Type B pancreatic cell (in vitro differentiated cells): ENCODE measurements around the gene DNAL1. TPM values are rescaled to one million over a fixed set of nuclear protein-coding genes. Genes with fewer than 3 reads are reported as not detected.

Experiments
- DNase-seq: peaks from one replicate; pipeline ENCODE4 v3.0.0; 2021; ENCODE audit warnings: mixed read lengths; ENCODE audit not compliant: unreplicated experiment; ENCODE audit errors: extremely low spot score
- H3K27ac Mint-ChIP-seq: 2 replicates; pipeline ENCODE4 v1.8.0; 2021; ENCODE audit warnings: mild to moderate bottlenecking, mixed read lengths
- H3K27me3 Mint-ChIP-seq: 2 replicates; pipeline ENCODE4 v1.8.0; 2021; ENCODE audit warnings: mixed read lengths
- H3K36me3 Mint-ChIP-seq: 2 replicates; pipeline ENCODE4 v1.8.0; 2021; ENCODE audit warnings: mixed read lengths
- H3K4me1 Mint-ChIP-seq: one replicate; pipeline ENCODE4 v1.8.0; 2021; ENCODE audit warnings: mixed read lengths; ENCODE audit not compliant: unreplicated experiment
- H3K4me3 Mint-ChIP-seq: 2 replicates; pipeline ENCODE4 v1.8.0; 2021; ENCODE audit warnings: mild to moderate bottlenecking, mixed read lengths
- H3K9me3 Mint-ChIP-seq: 2 replicates; pipeline ENCODE4 v1.8.0; 2021; ENCODE audit warnings: mixed read lengths
- total RNA-seq: library from RNA; stranded (reverse); gene quantifications from 2 replicates; pipeline ENCODE4 v1.2.1, GENCODE V29; 2021; ENCODE audit warnings: low replicate concordance
- TF ChIP-seq, protein P1 (sequence below): fragments of 200-600 bp; sonication (generic); conservative IDR thresholded peaks from 2 replicates; pipeline ENCODE4 v1.5.0; 2021; ENCODE audit warnings: antibody characterized with exemption, mild to moderate bottlenecking

The DNAL1 gene
- total RNA-seq, 1 donor from 2014 or later, result 20.3 TPM

DNA sequence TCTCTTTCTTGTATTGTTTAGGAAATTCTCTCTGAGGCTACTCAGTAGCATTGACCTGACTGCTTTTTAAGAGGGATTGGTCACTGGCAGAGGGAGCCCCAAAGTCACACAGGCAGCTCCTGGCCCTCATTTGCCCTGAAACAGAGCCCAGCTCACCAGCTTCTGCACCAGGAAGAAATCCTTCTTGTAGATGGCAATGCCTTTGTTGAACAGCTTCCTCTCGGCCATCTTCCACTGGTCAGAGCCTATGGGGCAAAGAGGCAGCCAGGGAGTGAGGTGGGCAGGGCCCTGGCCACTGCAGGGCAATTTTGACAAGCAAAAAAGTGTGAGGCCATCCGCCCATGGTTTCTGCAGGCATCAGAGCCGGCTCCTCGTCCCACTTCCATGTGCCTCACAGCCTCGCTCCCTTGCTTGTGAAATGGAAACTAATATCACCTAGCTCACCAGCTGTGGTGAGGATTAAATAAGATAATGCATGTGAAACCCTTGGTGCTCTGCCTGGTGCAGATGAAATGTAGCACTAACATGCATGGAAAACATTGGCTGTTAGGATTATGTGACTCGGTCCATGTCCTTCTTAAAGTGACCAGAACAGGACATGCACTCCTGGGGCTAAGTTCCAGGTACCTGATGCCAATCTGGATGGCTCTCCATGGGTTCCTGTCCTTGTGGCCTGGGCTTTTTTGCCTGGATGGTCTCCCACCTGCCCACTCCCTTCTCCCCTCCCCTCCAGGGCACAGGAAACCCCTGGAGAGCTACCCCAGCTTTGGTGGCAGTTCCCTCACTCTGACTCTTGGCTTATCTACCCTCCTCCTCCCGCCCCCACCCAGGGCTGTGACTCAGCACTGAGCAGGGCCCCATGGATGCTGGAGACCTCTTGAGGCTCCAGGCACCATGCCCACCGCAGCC is 80.6 kb downstream of the DNAL1 start:
- TF ChIP-seq, protein P1, sequence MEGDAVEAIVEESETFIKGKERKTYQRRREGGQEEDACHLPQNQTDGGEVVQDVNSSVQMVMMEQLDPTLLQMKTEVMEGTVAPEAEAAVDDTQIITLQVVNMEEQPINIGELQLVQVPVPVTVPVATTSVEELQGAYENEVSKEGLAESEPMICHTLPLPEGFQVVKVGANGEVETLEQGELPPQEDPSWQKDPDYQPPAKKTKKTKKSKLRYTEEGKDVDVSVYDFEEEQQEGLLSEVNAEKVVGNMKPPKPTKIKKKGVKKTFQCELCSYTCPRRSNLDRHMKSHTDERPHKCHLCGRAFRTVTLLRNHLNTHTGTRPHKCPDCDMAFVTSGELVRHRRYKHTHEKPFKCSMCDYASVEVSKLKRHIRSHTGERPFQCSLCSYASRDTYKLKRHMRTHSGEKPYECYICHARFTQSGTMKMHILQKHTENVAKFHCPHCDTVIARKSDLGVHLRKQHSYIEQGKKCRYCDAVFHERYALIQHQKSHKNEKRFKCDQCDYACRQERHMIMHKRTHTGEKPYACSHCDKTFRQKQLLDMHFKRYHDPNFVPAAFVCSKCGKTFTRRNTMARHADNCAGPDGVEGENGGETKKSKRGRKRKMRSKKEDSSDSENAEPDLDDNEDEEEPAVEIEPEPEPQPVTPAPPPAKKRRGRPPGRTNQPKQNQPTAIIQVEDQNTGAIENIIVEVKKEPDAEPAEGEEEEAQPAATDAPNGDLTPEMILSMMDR, result no peak
- Mint-ChIP-seq H3K4me3 (peak overlapping the region; percentile 25), H3K4me1 (peaks cover 32% of the 10 kb centered on the region), H3K27ac (peak overlapping the region; percentile 59), H3K27me3 (no peaks in the 10 kb centered on the region), H3K9me3 (no peaks in the 10 kb centered on the region), H3K36me3 (peaks cover 27% of the 10 kb centered on the region)
- no peak for DNase-seq

GRCh38 chr14:73726025-73726961 is 81.5 kb downstream of the DNAL1 start:
- TF ChIP-seq, protein P1, result no peak
- Mint-ChIP-seq H3K4me1 (peaks cover 32% of the 10 kb centered on the region), H3K36me3 (peaks cover 27% of the 10 kb centered on the region), H3K27ac (no peak overlapping the region), H3K4me3 (no peak overlapping the region), H3K27me3 (no peaks in the 10 kb centered on the region), H3K9me3 (no peaks in the 10 kb centered on the region)
- DNase-seq, result no peak

GRCh38 chr14:73727166-73727565 is 82.4 kb downstream of the DNAL1 start:
- Mint-ChIP-seq H3K9me3 (no peaks in the 10 kb centered on the region), H3K36me3 (peaks cover 26% of the 10 kb centered on the region), H3K27me3 (no peaks in the 10 kb centered on the region), H3K4me3 (no peak overlapping the region), H3K4me1 (peaks cover 32% of the 10 kb centered on the region), H3K27ac (no peak overlapping the region)
- no peak for DNase-seq
- TF ChIP-seq, protein P1, result no peak

DNA sequence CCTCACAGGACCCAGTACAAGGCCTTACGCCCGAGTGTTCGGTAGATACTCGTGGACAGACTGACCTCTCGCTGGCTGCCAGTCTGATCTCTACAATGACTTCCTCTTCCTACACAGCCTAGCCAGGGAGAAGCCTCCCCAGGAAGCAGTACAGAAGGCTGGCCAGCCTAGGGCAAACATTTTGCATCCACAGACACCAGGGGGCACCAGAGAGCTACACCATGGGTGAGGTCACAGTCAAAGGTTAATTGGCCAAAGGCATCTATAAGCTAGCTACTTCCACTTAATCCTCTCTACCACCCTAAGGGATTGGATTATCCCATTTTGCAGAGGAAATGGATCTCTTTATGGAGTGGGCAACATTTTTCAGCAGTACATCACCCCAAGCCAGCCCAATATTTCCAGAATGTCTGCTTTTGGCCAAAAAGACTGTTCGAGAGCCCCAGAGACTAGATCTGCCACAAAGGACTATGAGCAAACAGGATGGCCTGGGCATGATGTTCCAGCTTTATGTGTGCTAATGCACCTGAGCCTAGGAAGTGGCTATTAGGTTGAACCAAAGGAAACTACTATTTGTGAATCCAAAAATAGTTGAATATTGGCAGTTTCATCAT is 84.0 kb downstream of the DNAL1 start:
- Mint-ChIP-seq H3K9me3 (no peaks in the 10 kb centered on the region), H3K36me3 (peaks cover 19% of the 10 kb centered on the region), H3K4me3 (peak overlapping the region; percentile 48), H3K27me3 (no peaks in the 10 kb centered on the region), H3K27ac (peak overlapping the region; percentile 83), H3K4me1 (peaks cover 26% of the 10 kb centered on the region)
- peak; percentile 85 for DNase-seq
- TF ChIP-seq, protein P1, result peak; percentile 96

- no peak for DNase-seq
- no peaks in the 10 kb centered on the region for H3K27me3 Mint-ChIP-seq
- H3K27ac Mint-ChIP-seq, result peak overlapping the region; percentile 83
- H3K4me3 Mint-ChIP-seq, result no peak overlapping the region
- peaks cover 21% of the 10 kb centered on the region for H3K36me3 Mint-ChIP-seq
- peaks cover 17% of the 10 kb centered on the region for H3K4me1 Mint-ChIP-seq
- no peaks in the 10 kb centered on the region for H3K9me3 Mint-ChIP-seq
- TF ChIP-seq, protein P1, result no peak
These were observed 84.9 kb downstream of the DNAL1 start for GRCh38 chr14:73729556-73730265.
